ENCODE data around the gene COL13A1. TPM values are rescaled to one million over a fixed set of nuclear protein-coding genes. Genes with fewer than 3 reads are reported as not detected.
A peak's percentile ranks its signal among the peaks of the same experiment; 100 is the strongest.

The COL13A1 gene
- total RNA-seq, 1 donor from 2014 or later = 25.6 TPM

GRCh38 chr10:69894156-69894555 is 92.5 kb downstream of the COL13A1 start:
- TF ChIP-seq CTCF (IDR thresholded peaks at IDR 0.05) = no peak
- H3K4me1 Mint-ChIP-seq (ENCODE audit: low read depth) = peaks cover 12% of the 10 kb centered on the region

DNA sequence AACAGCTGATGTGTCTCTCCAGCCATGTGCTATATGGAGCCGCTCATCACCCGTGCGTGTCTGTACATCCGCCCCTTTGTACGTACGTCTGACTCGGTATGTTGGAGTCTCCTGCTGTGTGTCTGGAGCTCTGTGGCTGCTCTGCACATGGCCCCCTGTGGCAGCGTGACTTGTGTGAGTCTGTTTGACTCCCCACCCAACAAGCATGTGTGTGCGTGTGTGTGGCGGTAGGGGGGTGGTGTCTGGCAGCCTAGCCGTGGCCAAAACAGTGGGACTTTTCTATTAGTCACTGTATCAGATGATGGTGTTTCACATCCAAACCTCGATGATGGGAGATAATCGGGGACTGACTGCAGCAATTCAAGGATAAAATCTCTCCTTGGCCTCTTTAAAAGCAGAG is 94.1 kb downstream of the COL13A1 start:
- no peak for TF ChIP-seq CTCF (IDR thresholded peaks at IDR 0.05)
- Mint-ChIP-seq H3K4me1 (ENCODE audit: low read depth) (peaks cover 12% of the 10 kb centered on the region), H3K4me3 (ENCODE audit: unreplicated experiment) (no peak overlapping the region), H3K27ac (ENCODE audit: unreplicated experiment) (peak overlapping the region; percentile 68), H3K27me3 (ENCODE audit: low read depth) (no peaks in the 10 kb centered on the region), H3K9me3 (ENCODE audit: low read depth) (no peaks in the 10 kb centered on the region), H3K36me3 (ENCODE audit: low read depth) (peaks cover 5% of the 10 kb centered on the region)
- peak; percentile 47 for DNase-seq (ENCODE audit: low spot score)

More at GRCh38 chr10:69894156-69894555, 92.5 kb downstream of the COL13A1 start:
- Mint-ChIP-seq H3K36me3 (ENCODE audit: low read depth) (peaks cover 5% of the 10 kb centered on the region), H3K4me3 (ENCODE audit: unreplicated experiment) (no peak overlapping the region), H3K27me3 (ENCODE audit: low read depth) (no peaks in the 10 kb centered on the region), H3K27ac (ENCODE audit: unreplicated experiment) (no peak overlapping the region), H3K9me3 (ENCODE audit: low read depth) (no peaks in the 10 kb centered on the region)
- no peak for DNase-seq (ENCODE audit: low spot score)

DNA sequence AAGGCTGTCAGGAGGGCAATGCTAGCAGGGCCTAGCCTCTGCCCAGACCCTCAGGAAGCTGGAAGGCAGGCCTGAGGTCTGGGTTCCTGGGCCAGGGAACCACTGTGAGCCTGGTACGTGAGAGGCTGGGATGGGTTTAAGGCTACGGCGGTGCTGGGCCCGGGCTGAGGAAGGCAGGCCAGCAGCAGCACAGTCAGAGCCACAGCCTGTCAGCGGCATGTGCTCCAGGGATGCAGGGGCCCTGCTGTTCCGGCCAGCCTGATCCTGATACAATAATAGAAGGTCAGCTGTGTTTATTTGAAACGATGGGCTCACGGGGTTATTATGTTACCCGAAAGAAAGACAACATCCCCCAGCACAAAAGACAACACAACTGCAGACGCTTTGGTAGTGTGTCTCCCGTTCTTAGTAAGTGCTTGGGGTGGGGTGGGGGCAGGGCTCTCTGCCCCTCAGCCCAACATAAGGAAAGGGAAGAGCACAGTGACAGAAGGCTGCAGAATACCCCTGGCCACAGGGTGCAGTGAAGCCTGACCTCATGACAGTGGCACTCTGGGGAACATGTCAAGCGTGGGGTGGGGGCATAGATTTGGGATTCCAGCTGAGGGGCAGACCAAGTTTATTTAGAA is 95.0 kb downstream of the COL13A1 start:
- H3K4me3 Mint-ChIP-seq (ENCODE audit: unreplicated experiment) = no peak overlapping the region
- no peaks in the 10 kb centered on the region for H3K27me3 Mint-ChIP-seq (ENCODE audit: low read depth)
- H3K4me1 Mint-ChIP-seq (ENCODE audit: low read depth) = peaks cover 13% of the 10 kb centered on the region
- TF ChIP-seq CTCF (IDR thresholded peaks at IDR 0.05) = no peak
- DNase-seq (ENCODE audit: low spot score) = peak; percentile 64
- no peaks in the 10 kb centered on the region for H3K9me3 Mint-ChIP-seq (ENCODE audit: low read depth)
- peak overlapping the region; percentile 68 for H3K27ac Mint-ChIP-seq (ENCODE audit: unreplicated experiment)
- peaks cover 5% of the 10 kb centered on the region for H3K36me3 Mint-ChIP-seq (ENCODE audit: low read depth)

- no peak for DNase-seq (ENCODE audit: low spot score)
- no peak for TF ChIP-seq CTCF (IDR thresholded peaks at IDR 0.05)
- peaks cover 14% of the 10 kb centered on the region for H3K4me1 Mint-ChIP-seq (ENCODE audit: low read depth)
- H3K27ac Mint-ChIP-seq (ENCODE audit: unreplicated experiment) = no peak overlapping the region
- no peak overlapping the region for H3K4me3 Mint-ChIP-seq (ENCODE audit: unreplicated experiment)
- peaks cover 5% of the 10 kb centered on the region for H3K36me3 Mint-ChIP-seq (ENCODE audit: low read depth)
- H3K27me3 Mint-ChIP-seq (ENCODE audit: low read depth) = no peaks in the 10 kb centered on the region
- no peaks in the 10 kb centered on the region for H3K9me3 Mint-ChIP-seq (ENCODE audit: low read depth)
Measured at GRCh38 chr10:69897432-69897831, 95.7 kb downstream of the COL13A1 start.

DNA sequence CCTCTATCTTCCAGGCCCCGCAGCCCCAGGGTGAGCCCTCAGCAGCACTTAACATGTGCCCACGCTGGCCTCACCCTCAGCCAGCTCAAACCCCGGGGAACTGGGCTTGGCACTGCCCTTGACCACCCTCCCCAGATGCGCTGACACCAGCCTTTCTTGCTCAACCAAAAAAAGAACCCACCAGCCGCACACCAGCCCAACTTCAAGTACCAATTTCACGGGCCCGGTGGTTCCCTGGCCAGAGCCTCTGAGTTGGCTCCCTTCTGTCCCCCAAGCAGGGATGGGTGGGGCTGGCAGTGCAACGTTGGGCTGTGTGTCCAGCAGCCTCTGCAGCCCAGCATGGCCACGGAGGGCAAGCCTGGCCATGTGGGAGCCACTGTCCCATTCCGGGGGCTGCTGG is 96.3 kb downstream of the COL13A1 start:
- Mint-ChIP-seq H3K36me3 (ENCODE audit: low read depth) (peaks cover 5% of the 10 kb centered on the region), H3K4me3 (ENCODE audit: unreplicated experiment) (no peak overlapping the region), H3K4me1 (ENCODE audit: low read depth) (peaks cover 14% of the 10 kb centered on the region), H3K27me3 (ENCODE audit: low read depth) (no peaks in the 10 kb centered on the region), H3K9me3 (ENCODE audit: low read depth) (no peaks in the 10 kb centered on the region), H3K27ac (ENCODE audit: unreplicated experiment) (no peak overlapping the region)
- DNase-seq (ENCODE audit: low spot score) = no peak
- TF ChIP-seq CTCF (IDR thresholded peaks at IDR 0.05) = no peak

Data from chondrocyte (in vitro differentiated cells).